Osteoblast (primary cell): Measurements from ENCODE around the gene ESPL1. TPM values are rescaled to one million over a fixed set of nuclear protein-coding genes. Genes with fewer than 3 reads are reported as not detected.
A peak's percentile ranks its signal among the peaks of the same experiment; 100 is the strongest.
"Not testable (repeated sequence)": the region's sequence is repeated elsewhere in the genome, so short reads cannot be mapped to it uniquely, and the experiment has no call there.

ENCODE experiments used
- DNase-seq: peaks from one replicate; pipeline ENCODE4 v3.0.0; 2011; ENCODE audit warnings: low spot score, mixed read lengths; ENCODE audit not compliant: insufficient read length; ENCODE audit errors: missing footprints
- H2AFZ ChIP-seq: 2 replicates; pipeline ENCODE4 v1.6.0; 2011; ENCODE audit warnings: mild to moderate bottlenecking, low read length
- H3K27ac ChIP-seq: 2 replicates; pipeline ENCODE4 v1.5.1; 2011; ENCODE audit warnings: mild to moderate bottlenecking, low read depth, low read length, moderate library complexity
- H3K27me3 ChIP-seq: 2 replicates; pipeline ENCODE4 v1.6.0; 2012; ENCODE audit warnings: mild to moderate bottlenecking, control low read depth, inconsistent platforms, low read length, moderate library complexity; ENCODE audit not compliant: insufficient read depth
- H3K36me3 ChIP-seq: 2 replicates; pipeline ENCODE4 v1.5.1; 2011; ENCODE audit warnings: mild to moderate bottlenecking, low read length, control low read depth, moderate library complexity; ENCODE audit not compliant: insufficient read depth
- H3K4me1 ChIP-seq: 2 replicates; pipeline ENCODE4 v1.5.1; 2011; ENCODE audit warnings: mild to moderate bottlenecking, low read length, control low read depth, moderate library complexity; ENCODE audit not compliant: insufficient read depth
- H3K4me2 ChIP-seq: 2 replicates; pipeline ENCODE4 v1.6.0; 2011; ENCODE audit warnings: mild to moderate bottlenecking, low read length; ENCODE audit not compliant: insufficient read depth
- H3K4me3 ChIP-seq: fragments of 200-600 bp; sonication (generic); 3 replicates; pipeline ENCODE4 v1.5.1; 2012; ENCODE audit warnings: mild to moderate bottlenecking, low read length, inconsistent platforms; ENCODE audit not compliant: insufficient read depth
- H3K79me2 ChIP-seq: 2 replicates; pipeline ENCODE4 v1.6.0; 2012; ENCODE audit warnings: mild to moderate bottlenecking, low read length, control low read depth, inconsistent platforms; ENCODE audit not compliant: insufficient read depth
- H3K9me3 ChIP-seq: 2 replicates; pipeline ENCODE4 v1.5.1; 2011; ENCODE audit warnings: low read depth, low read length, control low read depth
- H4K20me1 ChIP-seq: 2 replicates; pipeline ENCODE4 v1.6.0; 2012; ENCODE audit warnings: mild to moderate bottlenecking, low read length, control low read depth; ENCODE audit not compliant: insufficient read depth
- CTCF ChIP-seq: IDR thresholded peaks from 2 replicates; pipeline ENCODE4 v1.5.1; 2011; ENCODE audit warnings: mild to moderate bottlenecking, low read depth, low read length, moderate library complexity; ENCODE audit errors: extremely low read depth
- total RNA-seq: library from RNA; depleted of rRNA; stranded (reverse); fragments of >200 nt; gene quantifications from 2 replicates; pipeline ENCODE4 v1.2.3, GENCODE V29; 2012

The ESPL1 gene
- total RNA-seq, 1 donor: 0.72 TPM

- H3K4me1 ChIP-seq: no peaks in the 10 kb centered on the region
- H3K79me2 ChIP-seq: no peaks in the 10 kb centered on the region
- H3K27ac ChIP-seq: no peak overlapping the region
- H3K4me3 ChIP-seq: no peak overlapping the region
- H3K4me2 ChIP-seq: no peak overlapping the region
- H2AFZ ChIP-seq: no peak overlapping the region
- H3K36me3 ChIP-seq: no peaks in the 10 kb centered on the region
- no peaks in the 10 kb centered on the region for H4K20me1 ChIP-seq
- H3K27me3 ChIP-seq: peaks cover 29% of the 10 kb centered on the region
- H3K9me3 ChIP-seq: no peaks in the 10 kb centered on the region
- no peak for TF ChIP-seq CTCF
- DNase-seq: peak; percentile 4
Measured at GRCh38 chr12:53330671-53331070, 62.6 kb downstream of the ESPL1 start.

- peaks cover 45% of the 10 kb centered on the region for H3K27me3 ChIP-seq
- H3K9me3 ChIP-seq, H4K20me1 ChIP-seq: not testable (repeated sequence)
Measured at GRCh38 chr12:53332339-53332738, 64.2 kb downstream of the ESPL1 start.

GRCh38 chr12:53332744-53333143, 64.6 kb downstream of the ESPL1 start:
- Histone ChIP-seq H3K27me3 (peaks cover 49% of the 10 kb centered on the region), H2AFZ (no peak overlapping the region), H4K20me1 (no peaks in the 10 kb centered on the region), H3K9me3 (no peaks in the 10 kb centered on the region), H3K4me1 (no peaks in the 10 kb centered on the region), H3K4me2 (no peak overlapping the region), H3K27ac (no peak overlapping the region), H3K36me3 (no peaks in the 10 kb centered on the region), H3K4me3 (no peak overlapping the region), H3K79me2 (no peaks in the 10 kb centered on the region)
- TF ChIP-seq CTCF: no peak
- DNase-seq: peak; percentile 31

More at GRCh38 chr12:53332339-53332738, 64.2 kb downstream of the ESPL1 start:
- not testable (repeated sequence) for H3K79me2 ChIP-seq, H3K4me1 ChIP-seq, H3K36me3 ChIP-seq, H3K27ac ChIP-seq, H2AFZ ChIP-seq, DNase-seq, H3K4me2 ChIP-seq, H3K4me3 ChIP-seq

- Histone ChIP-seq H3K27me3 (peaks cover 54% of the 10 kb centered on the region), H3K36me3 (no peaks in the 10 kb centered on the region), H3K79me2 (no peaks in the 10 kb centered on the region), H3K4me2 (no peak overlapping the region), H4K20me1 (no peaks in the 10 kb centered on the region), H3K9me3 (no peaks in the 10 kb centered on the region), H3K4me3 (no peak overlapping the region), H2AFZ (no peak overlapping the region), H3K27ac (no peak overlapping the region), H3K4me1 (no peaks in the 10 kb centered on the region)
- TF ChIP-seq CTCF: no peak
- peak; percentile 85 for DNase-seq
Measured at GRCh38 chr12:53333289-53333688, 65.2 kb downstream of the ESPL1 start.

- no peak overlapping the region for H2AFZ ChIP-seq
- TF ChIP-seq CTCF: no peak
- H3K27me3 ChIP-seq: peaks cover 60% of the 10 kb centered on the region
- DNase-seq: peak; percentile 15
- H3K79me2 ChIP-seq: no peaks in the 10 kb centered on the region
- no peak overlapping the region for H3K4me3 ChIP-seq
- H4K20me1 ChIP-seq: no peaks in the 10 kb centered on the region
- H3K27ac ChIP-seq: no peak overlapping the region
- no peak overlapping the region for H3K4me2 ChIP-seq
- H3K36me3 ChIP-seq: no peaks in the 10 kb centered on the region
- H3K9me3 ChIP-seq: no peaks in the 10 kb centered on the region
- no peaks in the 10 kb centered on the region for H3K4me1 ChIP-seq
Measured at GRCh38 chr12:53333845-53334244, 65.7 kb downstream of the ESPL1 start.
